Large intestine (tissue), 3 donors: ENCODE results near the gene FNDC5. TPM values are rescaled to one million over a fixed set of nuclear protein-coding genes. Genes with fewer than 3 reads are reported as not detected.

ENCODE experiments used
- DNase-seq, 2 donors: peaks; one replicate each; pipeline versions ENCODE4 v3.0.0 to v3.0.0-alpha.2; 2013
- H3K27ac ChIP-seq: one replicate; pipeline ENCODE4 v1.5.1; 2013; ENCODE audit warnings: low read length
- H3K27me3 ChIP-seq: 2 replicates; pipeline ENCODE4 v1.6.1; 2013; ENCODE audit warnings: low read length; ENCODE audit not compliant: control insufficient read depth, insufficient read depth
- H3K36me3 ChIP-seq: 2 replicates; pipeline ENCODE4 v1.6.1; 2013; ENCODE audit warnings: low read length; ENCODE audit not compliant: control insufficient read depth, insufficient read depth
- H3K4me1 ChIP-seq: one replicate; pipeline ENCODE4 v1.6.1; 2013; ENCODE audit warnings: low read length; ENCODE audit not compliant: control insufficient read depth, insufficient read depth
- H3K4me3 ChIP-seq: one replicate; pipeline ENCODE4 v1.5.1; 2013; ENCODE audit warnings: low read length
- H3K9me3 ChIP-seq: one replicate; pipeline ENCODE4 v1.6.1; 2013; ENCODE audit warnings: mild to moderate bottlenecking, low read depth, low read length, moderate library complexity; ENCODE audit not compliant: control insufficient read depth
- WGBS: methylation state at CpG from one replicate; pipeline ENCODE4 v1.1.5; 2013; ENCODE audit warnings: low lambda C conversion rate; ENCODE audit not compliant: insufficient coverage; 5-methylcytosine and 5-hydroxymethylcytosine counted together
- polyA plus RNA-seq: library from polyadenylated mRNA; unstranded; fragments of 120-200 nt; gene quantifications from one replicate; pipeline ENCODE4 v1.2.1, GENCODE V29; 2013

The FNDC5 gene
- polyA plus RNA-seq, 1 donor = 11.0 TPM

DNA sequence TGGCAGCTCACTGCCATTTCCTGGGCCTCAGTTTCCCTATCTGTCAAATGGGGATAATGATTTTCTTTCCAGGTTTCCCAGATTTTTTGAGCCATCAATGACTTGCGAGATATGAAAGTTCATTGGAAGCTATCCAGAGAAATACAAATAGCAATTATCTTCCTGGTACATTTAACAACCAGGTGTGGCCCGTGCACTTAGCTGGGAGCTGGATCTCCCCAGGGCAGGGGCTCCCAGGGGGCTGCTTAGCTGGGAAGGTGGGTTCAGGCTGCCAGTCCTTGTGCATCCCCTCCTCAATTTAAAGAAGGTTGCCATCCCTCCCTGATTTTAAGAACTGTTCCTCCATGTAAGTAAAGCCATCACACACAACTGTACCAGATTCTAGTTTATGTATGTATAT, 34.1 kb upstream of the FNDC5 start:
- peaks cover 9% of the 10 kb centered on the region for H3K27me3 ChIP-seq
- peak in 1 of 2 donors; percentile 26 for DNase-seq
- H3K27ac ChIP-seq = peak overlapping the region; percentile 71
- no CpG with 5 or more reads among the region's 2 CpGs for WGBS
- H3K9me3 ChIP-seq = no peaks in the 10 kb centered on the region
- peaks cover 37% of the 10 kb centered on the region for H3K4me1 ChIP-seq
- no peak overlapping the region for H3K4me3 ChIP-seq
- no peaks in the 10 kb centered on the region for H3K36me3 ChIP-seq

GRCh38 chr1:32903991-32904785, 33.5 kb upstream of the FNDC5 start:
- Histone ChIP-seq H3K36me3 (no peaks in the 10 kb centered on the region), H3K4me3 (no peak overlapping the region), H3K4me1 (peaks cover 37% of the 10 kb centered on the region), H3K9me3 (no peaks in the 10 kb centered on the region), H3K27ac (peak overlapping the region; percentile 71), H3K27me3 (peaks cover 9% of the 10 kb centered on the region)
- WGBS = no CpG with 5 or more reads among the region's 3 CpGs
- peak; percentile 78 to 89 for DNase-seq

GRCh38 chr1:32902535-32902920, 31.8 kb upstream of the FNDC5 start:
- H3K27ac ChIP-seq = no peak overlapping the region
- no peak overlapping the region for H3K4me3 ChIP-seq
- H3K36me3 ChIP-seq = no peaks in the 10 kb centered on the region
- DNase-seq = no peak
- no CpG with 5 or more reads among the region's 6 CpGs for WGBS
- H3K4me1 ChIP-seq = peaks cover 34% of the 10 kb centered on the region
- H3K9me3 ChIP-seq = no peaks in the 10 kb centered on the region
- peaks cover 9% of the 10 kb centered on the region for H3K27me3 ChIP-seq

DNA sequence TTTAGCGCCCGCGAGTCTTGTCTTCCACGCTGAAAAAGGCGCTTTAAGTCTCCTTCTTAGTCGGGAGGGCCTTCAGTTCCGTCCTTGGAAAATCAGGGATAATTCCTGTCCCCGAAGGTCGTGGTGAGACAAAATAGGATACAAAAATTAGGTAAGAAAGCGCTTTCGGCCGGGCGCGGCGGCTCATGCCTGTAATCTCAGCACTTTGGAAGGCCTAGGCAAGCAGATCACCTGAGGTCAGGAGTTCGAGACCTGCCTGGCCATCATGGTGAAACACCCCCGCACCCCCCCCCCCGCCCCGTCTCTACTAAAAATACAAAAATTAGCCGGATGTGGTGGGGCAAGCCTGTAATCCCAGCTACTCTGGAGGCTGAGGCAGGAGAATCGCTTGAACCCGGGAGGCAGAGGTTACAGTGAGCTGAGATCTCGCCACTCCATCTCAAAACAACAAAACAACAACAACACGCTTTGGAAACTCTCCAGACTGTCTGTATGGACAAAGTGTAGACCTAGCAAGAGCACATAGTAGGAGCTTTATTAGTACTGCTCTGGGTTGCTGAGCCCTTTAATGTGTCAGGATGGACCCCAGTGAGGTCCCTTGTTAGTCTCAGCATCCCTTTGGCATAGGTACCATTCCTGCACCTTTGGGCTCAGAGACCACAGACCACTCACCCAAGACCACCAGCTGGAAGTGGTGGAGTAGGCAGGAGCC, 31.3 kb upstream of the FNDC5 start:
- Histone ChIP-seq H3K27ac (peak overlapping the region; percentile 5), H3K27me3 (peaks cover 9% of the 10 kb centered on the region), H3K9me3 (no peaks in the 10 kb centered on the region), H3K4me1 (peaks cover 28% of the 10 kb centered on the region), H3K4me3 (peak overlapping the region; percentile 62), H3K36me3 (no peaks in the 10 kb centered on the region)
- no peak for DNase-seq
- WGBS = 100% methylated on average over 2 of the region's 24 CpGs

GRCh38 chr1:32900956-32901822, 30.5 kb upstream of the FNDC5 start, which contains the start of gene TMEM54:
TMEM54 (minus strand) TSS chr1:32901389; CDS start chr1:32901238, 151 bp downstream.
- whole genome bisulfite sequencing = no CpG with 5 or more reads among the region's 92 CpGs
- Histone ChIP-seq H3K4me1 (peaks cover 20% of the 10 kb centered on the region), H3K36me3 (no peaks in the 10 kb centered on the region), H3K27me3 (peaks cover 9% of the 10 kb centered on the region), H3K27ac (peak within 1 kb of the TSS; percentile 5), H3K4me3 (peak within 1 kb of the TSS; percentile 73), H3K9me3 (no peaks in the 10 kb centered on the region)
- DNase-seq = peak; percentile 54 to 82

- Histone ChIP-seq H3K27ac (no peak overlapping the region), H3K36me3 (no peaks in the 10 kb centered on the region), H3K4me1 (peaks cover 19% of the 10 kb centered on the region), H3K4me3 (peak overlapping the region; percentile 73), H3K27me3 (peaks cover 9% of the 10 kb centered on the region), H3K9me3 (no peaks in the 10 kb centered on the region)
- no peak for DNase-seq
- no CpG with 5 or more reads among the region's 22 CpGs for WGBS
These were observed 29.8 kb upstream of the FNDC5 start for GRCh38 chr1:32900371-32900955.

- no peak overlapping the region for H3K27ac ChIP-seq
These were observed 29.0 kb upstream of the FNDC5 start for GRCh38 chr1:32899586-32900296.

GRCh38 chr1:32898958-32899357, 28.2 kb upstream of the FNDC5 start:
- Histone ChIP-seq H3K9me3 (no peaks in the 10 kb centered on the region), H3K27ac (no peak overlapping the region), H3K4me1 (peaks cover 10% of the 10 kb centered on the region), H3K36me3 (no peaks in the 10 kb centered on the region), H3K4me3 (no peak overlapping the region), H3K27me3 (peaks cover 9% of the 10 kb centered on the region)
- WGBS = no CpG with 5 or more reads among the region's 3 CpGs
- DNase-seq = no peak

More at GRCh38 chr1:32899586-32900296, 29.0 kb upstream of the FNDC5 start:
- Histone ChIP-seq H3K4me3 (no peak overlapping the region), H3K27me3 (peaks cover 9% of the 10 kb centered on the region), H3K4me1 (peaks cover 18% of the 10 kb centered on the region), H3K36me3 (no peaks in the 10 kb centered on the region), H3K9me3 (no peaks in the 10 kb centered on the region)
- DNase-seq = no peak
- WGBS = no CpG with 5 or more reads among the region's 7 CpGs

DNA sequence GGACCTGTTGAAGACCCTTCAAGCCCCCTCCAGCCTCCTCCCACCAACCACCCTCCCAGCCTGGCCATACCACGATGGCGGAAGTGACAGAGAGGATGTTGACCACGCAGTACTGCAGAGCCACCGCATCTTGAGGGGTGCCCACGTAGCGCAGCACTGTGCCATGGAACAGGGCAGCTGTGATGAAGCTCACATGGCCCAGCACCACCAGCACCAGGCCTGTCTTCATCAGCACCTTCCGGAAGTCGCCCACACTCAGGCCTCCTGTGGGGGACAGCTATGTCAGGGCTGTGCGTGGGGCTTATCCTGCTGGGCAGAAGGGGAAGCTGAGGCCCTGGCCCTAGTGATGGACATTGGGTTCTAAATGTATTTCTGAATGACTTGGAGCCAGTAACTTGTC, 27.3 kb upstream of the FNDC5 start:
- DNase-seq = no peak
- no CpG with 5 or more reads among the region's 9 CpGs for WGBS

More for the DNA sequence above, 27.3 kb upstream of the FNDC5 start:
- H3K36me3 ChIP-seq = no peaks in the 10 kb centered on the region
- H3K27me3 ChIP-seq = peaks cover 9% of the 10 kb centered on the region
- H3K4me3 ChIP-seq = no peak overlapping the region
- H3K9me3 ChIP-seq = no peaks in the 10 kb centered on the region
- H3K4me1 ChIP-seq = peaks cover 13% of the 10 kb centered on the region
- H3K27ac ChIP-seq = no peak overlapping the region
